Breast epithelium (tissue), 4 donors: Measurements from ENCODE around the gene LANCL3. TPM values are rescaled to one million over a fixed set of nuclear protein-coding genes. Genes with fewer than 3 reads are reported as not detected.
"Not testable (repeated sequence)": the region's sequence is repeated elsewhere in the genome, so short reads cannot be mapped to it uniquely, and the experiment has no call there.

Experiments used
- DNase-seq, 2 donors: peaks; one replicate each; pipeline ENCODE4 v3.0.0-alpha.2; 2019; ENCODE audit warnings: low spot score in 2 of 2
- H3K27ac ChIP-seq, 2 donors: fragments of 200-600 bp; sonication (generic) in 1 of 2; one replicate each; pipeline ENCODE4 v1.5.1; 2016 to 2019; ENCODE audit warnings: mild to moderate bottlenecking in 1 of 2
- H3K27me3 ChIP-seq, 2 donors: fragments of 200-600 bp; sonication (generic) in 1 of 2; one replicate each; pipeline versions ENCODE4 v1.5.1 to v1.6.0; 2017 to 2019; ENCODE audit warnings: control low read depth in 1 of 2, mild to moderate bottlenecking in 1 of 2
- H3K36me3 ChIP-seq: fragments of 200-600 bp; one replicate; pipeline ENCODE4 v1.5.1; 2019
- H3K4me1 ChIP-seq, 2 donors: fragments of 200-600 bp; sonication (generic); one replicate each; pipeline ENCODE4 v1.5.1; 2016 to 2019; ENCODE audit warnings: control low read depth in 1 of 2
- H3K4me3 ChIP-seq, 3 donors: fragments of 200-600 bp; sonication (generic); 1 replicate in 2 of 3; 2 replicates in 1 of 3; pipeline ENCODE4 v1.5.1; 2016 to 2019; ENCODE audit warnings: mild to moderate bottlenecking in 3 of 3, moderate library complexity in 2 of 3
- H3K9me3 ChIP-seq, 2 donors: fragments of 200-600 bp; sonication (generic) in 1 of 2; one replicate each; pipeline ENCODE4 v1.5.1; 2016 to 2019; ENCODE audit warnings: control low read depth in 1 of 2
- POLR2A ChIP-seq: fragments of 450-650 bp; IDR thresholded peaks from one replicate; pipeline ENCODE4 v1.6.1; 2016; ENCODE audit warnings: antibody characterized with exemption, mild to moderate bottlenecking, moderate library complexity
- POLR2AphosphoS5 ChIP-seq, 3 donors: sonication (generic); formaldehyde crosslinking; IDR thresholded peaks; one replicate each; pipeline ENCODE4 v1.6.1; 2017; ENCODE audit warnings: antibody characterized with exemption in 3 of 3
- intact Hi-C: fragments of 100-400 bp; cut with DNase I; formaldehyde crosslinking; loops from one replicate; pipeline ENCODE4 v1.15.1; 2023; ENCODE audit warnings: low total_unique reads
- total RNA-seq, 3 donors: library from RNA; depleted of rRNA; stranded (reverse); fragments of >200 nt; gene quantifications; one replicate each; pipeline ENCODE4 v1.1.0, GENCODE V29; 2016
- TF ChIP-seq, protein P1 (sequence below), 3 donors: fragments of 450-650 bp; IDR thresholded peaks; one replicate each; pipeline ENCODE4 v1.5.1; 2016 to 2017; ENCODE audit warnings: antibody characterized with exemption in 3 of 3, mild to moderate bottlenecking in 3 of 3, moderate library complexity in 3 of 3

LANCL3 gene
- total RNA-seq, 3 donors from 2014 or later = 0.16 to 0.59 (median 0.33) TPM

DNA sequence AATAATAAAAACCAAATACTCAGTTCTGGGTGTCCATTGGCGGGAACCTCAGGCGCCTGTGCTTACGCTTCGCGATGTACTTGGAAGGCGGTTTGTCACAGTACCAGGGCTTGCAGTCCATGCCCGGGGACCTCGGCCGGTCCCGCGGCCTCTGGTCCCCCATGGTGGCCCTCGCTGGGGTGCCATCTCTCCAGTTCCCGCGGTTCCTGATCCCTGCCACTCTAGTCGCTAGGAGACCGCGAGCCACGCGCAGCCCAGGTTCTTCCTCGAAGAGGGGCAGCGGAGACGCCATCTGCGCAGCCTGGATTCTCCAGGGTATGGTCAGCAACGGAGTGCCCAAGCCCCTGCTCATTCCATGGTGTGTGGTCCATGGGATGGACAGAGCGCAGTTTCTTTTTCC, 26.4 kb upstream of the LANCL3 start:
- peaks cover 0 to 11% of the 10 kb centered on the region in 2 donors for H3K27me3 ChIP-seq
- no peak overlapping the region for H3K4me3 ChIP-seq
- TF ChIP-seq, protein P1, sequence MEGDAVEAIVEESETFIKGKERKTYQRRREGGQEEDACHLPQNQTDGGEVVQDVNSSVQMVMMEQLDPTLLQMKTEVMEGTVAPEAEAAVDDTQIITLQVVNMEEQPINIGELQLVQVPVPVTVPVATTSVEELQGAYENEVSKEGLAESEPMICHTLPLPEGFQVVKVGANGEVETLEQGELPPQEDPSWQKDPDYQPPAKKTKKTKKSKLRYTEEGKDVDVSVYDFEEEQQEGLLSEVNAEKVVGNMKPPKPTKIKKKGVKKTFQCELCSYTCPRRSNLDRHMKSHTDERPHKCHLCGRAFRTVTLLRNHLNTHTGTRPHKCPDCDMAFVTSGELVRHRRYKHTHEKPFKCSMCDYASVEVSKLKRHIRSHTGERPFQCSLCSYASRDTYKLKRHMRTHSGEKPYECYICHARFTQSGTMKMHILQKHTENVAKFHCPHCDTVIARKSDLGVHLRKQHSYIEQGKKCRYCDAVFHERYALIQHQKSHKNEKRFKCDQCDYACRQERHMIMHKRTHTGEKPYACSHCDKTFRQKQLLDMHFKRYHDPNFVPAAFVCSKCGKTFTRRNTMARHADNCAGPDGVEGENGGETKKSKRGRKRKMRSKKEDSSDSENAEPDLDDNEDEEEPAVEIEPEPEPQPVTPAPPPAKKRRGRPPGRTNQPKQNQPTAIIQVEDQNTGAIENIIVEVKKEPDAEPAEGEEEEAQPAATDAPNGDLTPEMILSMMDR (IDR thresholded peaks at IDR 0.05) = no peak
- TF ChIP-seq POLR2A = no peak
- TF ChIP-seq POLR2AphosphoS5 (IDR thresholded peaks at IDR 0.05) = no peak
- no peak for DNase-seq
- peaks cover 0 to 4% of the 10 kb centered on the region in 2 donors for H3K9me3 ChIP-seq
- no peaks in the 10 kb centered on the region for H3K36me3 ChIP-seq
- no peak overlapping the region for H3K27ac ChIP-seq
- intact Hi-C loops = no loop called here
- no peaks in the 10 kb centered on the region for H3K4me1 ChIP-seq

DNA sequence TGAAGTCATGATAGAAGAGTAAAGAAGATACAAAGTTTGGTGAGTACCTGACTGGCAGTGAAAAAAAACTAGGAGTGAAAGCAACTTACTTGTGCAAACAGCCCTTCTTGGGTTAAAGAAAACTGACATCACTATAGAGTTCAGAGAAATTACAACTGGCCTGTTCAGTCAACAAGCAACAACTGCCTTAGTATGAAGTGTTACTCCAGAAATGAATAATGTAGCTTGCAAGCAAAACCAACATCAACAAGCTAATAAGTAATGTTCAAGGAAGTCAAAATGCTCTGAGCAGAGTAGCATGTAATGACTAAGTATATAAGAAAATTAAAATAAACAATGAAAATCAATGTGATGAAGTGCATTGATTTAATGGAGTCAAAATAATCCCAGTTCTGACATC, 21.8 kb upstream of the LANCL3 start:
- H3K9me3 ChIP-seq, H3K27me3 ChIP-seq, H3K4me1 ChIP-seq, H3K4me3 ChIP-seq, H3K27ac ChIP-seq, intact Hi-C loops, H3K36me3 ChIP-seq, DNase-seq: not testable (repeated sequence)

DNA sequence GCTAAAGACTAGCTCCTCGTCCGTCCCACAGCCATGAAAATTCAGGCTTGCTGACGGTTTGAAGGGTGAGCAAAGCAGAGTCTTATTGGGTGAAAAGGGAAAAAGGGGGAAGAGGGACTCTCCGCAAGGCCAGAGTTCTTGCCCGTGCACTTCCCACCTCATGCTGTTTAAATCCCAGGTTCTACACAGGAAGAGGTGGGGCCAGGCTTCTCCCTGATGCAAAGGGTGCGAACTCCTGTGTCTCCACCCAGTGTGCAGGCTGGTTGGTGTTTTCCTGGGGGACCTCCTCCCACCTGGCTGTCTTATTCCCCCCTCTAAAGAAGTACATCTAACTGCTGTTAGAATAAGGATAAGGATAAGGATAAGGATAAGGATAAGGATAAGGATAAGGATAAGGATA, 18.0 kb upstream of the LANCL3 start:
- TF ChIP-seq POLR2A (no peak), POLR2AphosphoS5 (IDR thresholded peaks at IDR 0.05) (no peak)
- TF ChIP-seq, protein P1 (IDR thresholded peaks at IDR 0.05) = no peak
- Histone ChIP-seq H3K4me3 (no peak overlapping the region), H3K4me1 (no peaks in the 10 kb centered on the region), H3K9me3 (no peaks in the 10 kb centered on the region), H3K36me3 (no peaks in the 10 kb centered on the region), H3K27me3 (peaks cover 0 to 4% of the 10 kb centered on the region in 2 donors), H3K27ac (no peak overlapping the region)
- no peak for DNase-seq
- intact Hi-C loops = no loop called here

DNA sequence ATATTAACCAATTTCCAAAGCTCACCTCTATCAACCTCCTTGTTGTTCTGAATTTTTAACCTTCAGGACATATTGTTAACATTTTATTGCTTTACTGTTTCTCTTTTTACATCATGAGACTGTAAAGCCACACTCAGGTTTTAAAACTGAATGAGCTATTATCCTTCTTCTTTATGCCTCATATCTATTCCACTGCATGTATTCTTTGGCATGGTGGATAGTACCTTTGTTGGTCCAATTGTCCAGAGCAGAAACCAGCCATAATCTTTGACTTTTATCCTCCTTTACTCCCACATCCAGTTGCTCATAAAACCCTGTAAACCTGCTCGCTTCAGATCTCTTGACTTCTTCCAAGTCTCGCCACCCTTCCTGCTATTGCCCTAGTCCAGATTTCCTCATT, 6.2 kb upstream of the LANCL3 start:
- H3K4me1 ChIP-seq, DNase-seq, intact Hi-C loops: not testable (repeated sequence)

DNA sequence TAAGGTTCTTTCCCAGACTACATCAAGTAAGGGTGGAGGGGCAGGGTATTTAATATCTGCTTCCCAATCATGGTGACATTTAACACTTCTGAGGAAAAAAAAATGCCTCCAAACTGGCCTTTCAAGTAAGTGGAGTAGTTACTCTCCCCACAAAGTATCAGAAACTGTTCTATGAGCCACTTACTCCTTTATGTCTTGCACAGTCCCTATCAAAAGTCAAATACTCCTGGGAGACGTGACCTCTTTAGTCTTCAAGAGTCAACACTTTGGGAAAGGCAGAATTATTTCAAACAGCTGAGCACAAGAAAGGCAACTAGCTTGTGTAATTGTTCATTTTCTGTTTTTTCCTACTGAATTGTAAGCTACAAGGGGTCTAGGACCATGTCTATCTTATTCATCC, 1.1 kb upstream of the LANCL3 start:
- H3K4me3 ChIP-seq, H3K27ac ChIP-seq, H3K9me3 ChIP-seq, DNase-seq, intact Hi-C loops, H3K27me3 ChIP-seq, H3K36me3 ChIP-seq, H3K4me1 ChIP-seq: not testable (repeated sequence)

More for the DNA sequence above, 6.2 kb upstream of the LANCL3 start:
- H3K27me3 ChIP-seq, H3K9me3 ChIP-seq, H3K27ac ChIP-seq, H3K36me3 ChIP-seq, H3K4me3 ChIP-seq: not testable (repeated sequence)

DNA sequence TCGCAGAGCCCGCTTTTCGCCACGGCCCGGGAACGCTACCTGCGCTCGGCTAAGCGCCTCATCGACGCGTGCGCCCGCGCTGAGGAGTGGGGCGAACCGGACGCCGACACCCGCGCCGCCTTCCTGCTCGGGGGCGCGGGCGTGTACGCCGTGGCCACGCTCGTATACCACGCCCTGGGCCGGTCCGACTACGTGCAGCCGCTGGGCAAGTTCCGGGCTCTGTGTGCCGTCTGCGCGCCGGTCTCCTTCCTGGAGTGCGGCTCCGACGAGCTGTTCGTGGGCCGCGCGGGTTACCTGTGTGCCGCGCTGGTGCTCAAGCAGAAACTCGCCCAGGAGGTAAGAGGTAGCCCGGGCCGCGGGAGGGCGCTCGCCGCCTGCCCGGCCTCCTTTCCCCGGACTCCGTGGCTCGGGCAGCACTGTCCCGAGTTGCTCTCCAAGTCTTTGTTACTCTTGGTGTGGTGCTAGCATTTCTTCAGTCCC, 687 bp downstream of the LANCL3 start:
- DNase-seq, H3K27ac ChIP-seq: not testable (repeated sequence)

DNA sequence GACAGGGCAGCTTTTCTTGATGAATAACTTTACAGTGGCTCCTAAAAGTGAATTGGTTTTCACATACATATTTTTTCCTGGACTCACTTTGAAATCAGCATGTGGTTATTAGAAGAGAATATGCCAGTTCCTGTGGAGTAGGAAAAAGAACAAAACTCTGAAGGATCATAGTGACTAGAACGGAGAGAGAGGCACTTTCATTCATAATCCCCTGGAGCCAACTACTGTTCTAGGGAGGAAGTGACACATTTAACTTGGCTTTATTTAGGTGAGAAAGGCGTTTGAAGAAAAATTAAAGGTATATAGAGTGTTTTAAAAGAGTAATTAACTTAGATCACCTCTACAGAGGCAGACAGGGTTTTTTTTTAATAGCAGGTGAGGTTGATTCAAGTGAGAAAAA, 1.7 kb downstream of the LANCL3 start:
- H3K27ac ChIP-seq, DNase-seq, H3K9me3 ChIP-seq, intact Hi-C loops, H3K4me3 ChIP-seq, H3K36me3 ChIP-seq, H3K4me1 ChIP-seq, H3K27me3 ChIP-seq: not testable (repeated sequence)

More for the DNA sequence above, 687 bp downstream of the LANCL3 start:
- H3K27me3 ChIP-seq, H3K36me3 ChIP-seq, H3K4me1 ChIP-seq, intact Hi-C loops, H3K9me3 ChIP-seq: not testable (repeated sequence)
- H3K4me3 ChIP-seq = peak overlapping the region; percentile 32 to 58 (median 44)

DNA sequence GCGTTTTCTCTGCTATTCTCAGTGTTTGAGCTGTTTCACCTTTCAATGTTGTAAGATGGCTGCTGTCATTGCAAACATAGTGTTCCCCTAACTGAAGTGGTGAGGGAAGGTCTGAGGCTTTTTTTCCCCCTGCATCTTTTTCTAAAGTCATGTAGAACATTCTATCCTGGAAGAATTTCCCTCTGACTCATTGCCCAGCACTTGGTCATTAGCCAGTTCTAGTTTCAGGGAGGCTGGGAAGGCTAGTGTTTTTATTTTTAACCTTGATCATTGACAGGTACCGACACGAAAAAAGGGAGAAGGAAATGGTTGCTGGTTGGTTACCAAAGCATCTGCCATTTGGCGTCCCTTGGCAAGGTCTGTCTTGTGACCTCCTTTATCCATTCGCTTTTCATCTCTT, 6.6 kb downstream of the LANCL3 start:
- Histone ChIP-seq H3K27ac (no peak overlapping the region), H3K4me3 (no peak overlapping the region), H3K36me3 (no peaks in the 10 kb centered on the region), H3K9me3 (no peaks in the 10 kb centered on the region), H3K4me1 (no peaks in the 10 kb centered on the region), H3K27me3 (peaks cover 0 to 7% of the 10 kb centered on the region in 2 donors)
- DNase-seq = no peak
- TF ChIP-seq, protein P1 (IDR thresholded peaks at IDR 0.05) = no peak
- TF ChIP-seq POLR2A (no peak), POLR2AphosphoS5 (IDR thresholded peaks at IDR 0.05) (no peak)
- intact Hi-C loops = no loop called here
